MM.1S (cell line): ENCODE data around the gene TENM4.

ENCODE experiments used
- DNase-seq: peaks from one replicate; pipeline ENCODE4 v3.0.0-alpha.2; 2015
- H2AFZ ChIP-seq: fragments of 300-600 bp; sonication (generic); 2 replicates; pipeline ENCODE4 v1.6.0; 2016; ENCODE audit warnings: antibody characterized with exemption, low read length
- H3F3A ChIP-seq: fragments of 300-600 bp; sonication (generic); 2 replicates; pipeline ENCODE4 v1.6.1; 2016; ENCODE audit warnings: mild to moderate bottlenecking, antibody characterized with exemption, low read length, moderate library complexity, mixed read lengths; ENCODE audit not compliant: insufficient read depth
- H3K27ac ChIP-seq: fragments of 300-600 bp; sonication (generic); 2 replicates; pipeline ENCODE4 v1.5.1; 2016; ENCODE audit warnings: mild to moderate bottlenecking, low read length
- H3K27me3 ChIP-seq: fragments of 300-600 bp; sonication (generic); replicated peaks from 2 replicates; pipeline ENCODE4 v1.6.0; 2016; ENCODE audit warnings: low read length; ENCODE audit not compliant: insufficient read depth
- H3K36me3 ChIP-seq: fragments of 300-600 bp; sonication (generic); replicated peaks from 2 replicates; pipeline ENCODE4 v1.6.1; 2016; ENCODE audit warnings: mild to moderate bottlenecking, low read length, mixed read lengths; ENCODE audit not compliant: insufficient read depth
- H3K4me1 ChIP-seq: fragments of 300-600 bp; sonication (generic); 2 replicates; pipeline ENCODE4 v1.6.1; 2016; ENCODE audit warnings: low read length, mixed read lengths
- H3K4me2 ChIP-seq: fragments of 300-600 bp; sonication (generic); 2 replicates; pipeline ENCODE4 v1.6.0; 2016; ENCODE audit warnings: low read depth, low read length
- H3K4me3 ChIP-seq: fragments of 300-600 bp; sonication (generic); 2 replicates; pipeline ENCODE4 v1.5.1; 2016; ENCODE audit warnings: low read length, mixed read lengths
- H3K79me2 ChIP-seq: fragments of 300-600 bp; sonication (generic); 2 replicates; pipeline ENCODE4 v1.6.1; 2016; ENCODE audit warnings: mixed run types, low read length, mixed read lengths
- H3K9ac ChIP-seq: fragments of 300-600 bp; sonication (generic); 2 replicates; pipeline ENCODE4 v1.6.1; 2016; ENCODE audit warnings: low read length, mixed read lengths
- H3K9me2 ChIP-seq: fragments of 300-600 bp; sonication (generic); replicated peaks from 2 replicates; pipeline ENCODE4 v1.6.1; 2016; ENCODE audit warnings: mild to moderate bottlenecking, low read length, mixed read lengths; ENCODE audit not compliant: insufficient read depth
- H3K9me3 ChIP-seq: fragments of 300-600 bp; sonication (generic); replicated peaks from 2 replicates; pipeline ENCODE4 v1.6.1; 2016; ENCODE audit warnings: mild to moderate bottlenecking, low read length, mixed read lengths; ENCODE audit not compliant: insufficient read depth
- H4K20me1 ChIP-seq: fragments of 300-600 bp; sonication (generic); 2 replicates; pipeline ENCODE4 v1.6.1; 2016; ENCODE audit warnings: mild to moderate bottlenecking, low read length, moderate library complexity, mixed read lengths; ENCODE audit not compliant: insufficient read depth
- CTCF ChIP-seq: fragments of 300-600 bp; sonication (generic); IDR thresholded peaks from 2 replicates; pipeline ENCODE4 v1.5.1; 2016; ENCODE audit warnings: antibody characterized with exemption, low read length, mixed read lengths
- EZH2 ChIP-seq: fragments of 300-600 bp; sonication (generic); optimal IDR thresholded peaks from 2 replicates; pipeline ENCODE3; 2017; ENCODE audit warnings: low read depth, mild to moderate bottlenecking, antibody characterized with exemption, low read length, mixed read lengths
- EZH2phosphoT487 ChIP-seq: fragments of 300-600 bp; sonication (generic); IDR thresholded peaks from 2 replicates; pipeline ENCODE4 v1.6.1; 2018; ENCODE audit warnings: antibody characterized with exemption, low read length

TENM4 gene

GRCh38 chr11:78651923-78652842, 788.6 kb downstream of the TENM4 start:
- TF ChIP-seq EZH2phosphoT487 (no peak), CTCF (no peak)
- H3K79me2 ChIP-seq = no peaks in the 10 kb centered on the region
- no peak overlapping the region for H3K27ac ChIP-seq
- H3K9me3 ChIP-seq = no peaks in the 10 kb centered on the region
- no peak overlapping the region for H3K9ac ChIP-seq
- no peaks in the 10 kb centered on the region for H3K9me2 ChIP-seq
- H3K4me1 ChIP-seq = no peaks in the 10 kb centered on the region
- H3K36me3 ChIP-seq = no peaks in the 10 kb centered on the region
- H3K4me3 ChIP-seq = no peak overlapping the region
- H3F3A ChIP-seq = no peaks in the 10 kb centered on the region
- DNase-seq = no peak
- no peak overlapping the region for H3K4me2 ChIP-seq
- no peaks in the 10 kb centered on the region for H4K20me1 ChIP-seq
- no peaks in the 10 kb centered on the region for H3K27me3 ChIP-seq
- no peak overlapping the region for H2AFZ ChIP-seq

GRCh38 chr11:78651136-78651775, 789.6 kb downstream of the TENM4 start:
- Histone ChIP-seq H2AFZ (no peak overlapping the region), H3K4me1 (no peaks in the 10 kb centered on the region), H3K9me3 (no peaks in the 10 kb centered on the region), H3F3A (no peaks in the 10 kb centered on the region), H4K20me1 (no peaks in the 10 kb centered on the region), H3K4me3 (no peak overlapping the region), H3K27me3 (no peaks in the 10 kb centered on the region), H3K79me2 (no peaks in the 10 kb centered on the region), H3K9ac (no peak overlapping the region), H3K9me2 (no peaks in the 10 kb centered on the region), H3K27ac (no peak overlapping the region), H3K36me3 (no peaks in the 10 kb centered on the region), H3K4me2 (no peak overlapping the region)
- no peak for TF ChIP-seq CTCF
- no peak for TF ChIP-seq EZH2phosphoT487
- TF ChIP-seq EZH2 = no peak
- no peak for DNase-seq

- H4K20me1 ChIP-seq = no peaks in the 10 kb centered on the region
- no peak overlapping the region for H3K9ac ChIP-seq
- no peak overlapping the region for H3K27ac ChIP-seq
- no peaks in the 10 kb centered on the region for H3K36me3 ChIP-seq
- TF ChIP-seq EZH2 = no peak
- TF ChIP-seq CTCF = no peak
- no peak for TF ChIP-seq EZH2phosphoT487
- no peaks in the 10 kb centered on the region for H3F3A ChIP-seq
- H3K4me1 ChIP-seq = no peaks in the 10 kb centered on the region
- H3K4me3 ChIP-seq = no peak overlapping the region
- H3K27me3 ChIP-seq = no peaks in the 10 kb centered on the region
- no peak overlapping the region for H3K4me2 ChIP-seq
- DNase-seq = no peak
- H2AFZ ChIP-seq = no peak overlapping the region
- no peaks in the 10 kb centered on the region for H3K9me2 ChIP-seq
- H3K79me2 ChIP-seq = no peaks in the 10 kb centered on the region
- H3K9me3 ChIP-seq = no peaks in the 10 kb centered on the region
These were observed 791.2 kb downstream of the TENM4 start for GRCh38 chr11:78649361-78650215.
